Measurements from ENCODE around the gene POLR2M.

Gene POLR2M

GRCh38 chr15:57671636-57672035 is 34.9 kb upstream of the POLR2M start:
- TF ChIP-seq EZH2phosphoT487 (IDR thresholded peaks at IDR 0.05; ENCODE audit: borderline replicate concordance) (no peak), CTCF (conservative IDR thresholded peaks at IDR 0.05; ENCODE audit: low read length) (no peak)
- H4K20me1 ChIP-seq (ENCODE audit: insufficient read depth, low read length, poor library complexity, severe bottlenecking) = no peaks in the 10 kb centered on the region
- no peak overlapping the region for H2AFZ ChIP-seq (ENCODE audit: low read length)
- no peak overlapping the region for H3K4me2 ChIP-seq (ENCODE audit: low read depth, low read length, poor library complexity, severe bottlenecking)
- no peak overlapping the region for H3K4me3 ChIP-seq (ENCODE audit: low read length, poor library complexity, severe bottlenecking)
- H3K9me2 ChIP-seq (replicated peaks; ENCODE audit: low read depth, low read length) = no peaks in the 10 kb centered on the region
- H3K9ac ChIP-seq (ENCODE audit: low read depth, low read length, poor library complexity, severe bottlenecking) = no peak overlapping the region
- no peaks in the 10 kb centered on the region for H3F3A ChIP-seq (ENCODE audit: low read depth)
- no peaks in the 10 kb centered on the region for H3K36me3 ChIP-seq (ENCODE audit: insufficient read depth, low read length)
- H3K9me3 ChIP-seq (ENCODE audit: insufficient read depth, low read depth, low read length) = no peaks in the 10 kb centered on the region
- H3K79me2 ChIP-seq (ENCODE audit: insufficient read depth, low read length) = no peaks in the 10 kb centered on the region
- H3K27me3 ChIP-seq (ENCODE audit: insufficient read depth, low read length, poor library complexity, severe bottlenecking) = peaks cover 45% of the 10 kb centered on the region
- H3K4me1 ChIP-seq (ENCODE audit: insufficient read depth, low read length, poor library complexity, severe bottlenecking) = no peaks in the 10 kb centered on the region

GRCh38 chr15:57675481-57676181 is 30.9 kb upstream of the POLR2M start:
- no peak overlapping the region for H3K4me3 ChIP-seq (ENCODE audit: low read length, poor library complexity, severe bottlenecking)
- H3K79me2 ChIP-seq (ENCODE audit: insufficient read depth, low read length) = no peaks in the 10 kb centered on the region
- H3K9me2 ChIP-seq (replicated peaks; ENCODE audit: low read depth, low read length) = no peaks in the 10 kb centered on the region
- no peaks in the 10 kb centered on the region for H3K36me3 ChIP-seq (ENCODE audit: insufficient read depth, low read length)
- no peak overlapping the region for H2AFZ ChIP-seq (ENCODE audit: low read length)
- H3F3A ChIP-seq (ENCODE audit: low read depth) = no peaks in the 10 kb centered on the region
- H4K20me1 ChIP-seq (ENCODE audit: insufficient read depth, low read length, poor library complexity, severe bottlenecking) = no peaks in the 10 kb centered on the region
- H3K4me2 ChIP-seq (ENCODE audit: low read depth, low read length, poor library complexity, severe bottlenecking) = no peak overlapping the region
- H3K27me3 ChIP-seq (ENCODE audit: insufficient read depth, low read length, poor library complexity, severe bottlenecking) = peaks cover 38% of the 10 kb centered on the region
- no peaks in the 10 kb centered on the region for H3K4me1 ChIP-seq (ENCODE audit: insufficient read depth, low read length, poor library complexity, severe bottlenecking)
- no peak for TF ChIP-seq CTCF (conservative IDR thresholded peaks at IDR 0.05; ENCODE audit: low read length)
- TF ChIP-seq EZH2phosphoT487 (IDR thresholded peaks at IDR 0.05; ENCODE audit: borderline replicate concordance) = no peak
- H3K9me3 ChIP-seq (ENCODE audit: insufficient read depth, low read depth, low read length) = no peaks in the 10 kb centered on the region
- no peak overlapping the region for H3K9ac ChIP-seq (ENCODE audit: low read depth, low read length, poor library complexity, severe bottlenecking)

- Histone ChIP-seq H3F3A (ENCODE audit: low read depth) (no peaks in the 10 kb centered on the region), H4K20me1 (ENCODE audit: insufficient read depth, low read length, poor library complexity, severe bottlenecking) (no peaks in the 10 kb centered on the region), H3K4me1 (ENCODE audit: insufficient read depth, low read length, poor library complexity, severe bottlenecking) (no peaks in the 10 kb centered on the region), H3K36me3 (ENCODE audit: insufficient read depth, low read length) (no peaks in the 10 kb centered on the region), H3K4me2 (ENCODE audit: low read depth, low read length, poor library complexity, severe bottlenecking) (no peak overlapping the region), H3K79me2 (ENCODE audit: insufficient read depth, low read length) (no peaks in the 10 kb centered on the region), H3K27me3 (ENCODE audit: insufficient read depth, low read length, poor library complexity, severe bottlenecking) (peaks cover 29% of the 10 kb centered on the region), H2AFZ (ENCODE audit: low read length) (no peak overlapping the region), H3K9ac (ENCODE audit: low read depth, low read length, poor library complexity, severe bottlenecking) (no peak overlapping the region), H3K9me3 (ENCODE audit: insufficient read depth, low read depth, low read length) (no peaks in the 10 kb centered on the region), H3K4me3 (ENCODE audit: low read length, poor library complexity, severe bottlenecking) (no peak overlapping the region), H3K9me2 (replicated peaks; ENCODE audit: low read depth, low read length) (no peaks in the 10 kb centered on the region)
- TF ChIP-seq CTCF (conservative IDR thresholded peaks at IDR 0.05; ENCODE audit: low read length) (no peak), EZH2phosphoT487 (IDR thresholded peaks at IDR 0.05; ENCODE audit: borderline replicate concordance) (no peak)
These were observed 29.9 kb upstream of the POLR2M start for GRCh38 chr15:57676585-57676984.

All from Loucy (cell line).